SK-N-SH treated with all-trans-retinoic acid at 6 μM for 48 hours (cell line): Measurements from ENCODE around the gene DMD.

Source experiments
- ATAC-seq: fragments of 200-7000 bp; cut with Tn5 transposase; 3 replicates; pipeline ENCODE4 v1.9.1; 2020; ENCODE audit warnings: mild to moderate bottlenecking, moderate library complexity
- ARNTL ChIP-seq: fragments of 450-650 bp; formaldehyde crosslinking; IDR thresholded peaks from 2 replicates; pipeline ENCODE4 v1.5.0; 2020; ENCODE audit warnings: low read depth, mild to moderate bottlenecking, moderate library complexity, borderline replicate concordance
- BACH2 ChIP-seq: fragments of 250-450 bp; sonication (Bioruptor Pico); IDR thresholded peaks from 2 replicates; pipeline ENCODE4 v1.9.0; 2021; ENCODE audit warnings: mild to moderate bottlenecking, borderline replicate concordance
- CSDC2 ChIP-seq: fragments of 250-450 bp; sonication (Bioruptor Pico); IDR thresholded peaks from 2 replicates; pipeline ENCODE4 v1.5.0; 2020; ENCODE audit warnings: mild to moderate bottlenecking, moderate library complexity
- ESRRG ChIP-seq: fragments of 250-450 bp; sonication (Bioruptor Pico); IDR thresholded peaks from 2 replicates; pipeline ENCODE4 v1.6.1; 2021; ENCODE audit warnings: mild to moderate bottlenecking
- GLIS3 ChIP-seq: fragments of 250-450 bp; sonication (Bioruptor Pico); IDR thresholded peaks from 2 replicates; pipeline ENCODE4 v1.5.0; 2020; ENCODE audit warnings: mild to moderate bottlenecking, moderate library complexity
- ISL1 ChIP-seq: fragments of 250-450 bp; sonication (Bioruptor Pico); IDR thresholded peaks from 2 replicates; pipeline ENCODE4 v2.1.2; 2022; ENCODE audit warnings: mild to moderate bottlenecking, moderate library complexity
- OSR1 ChIP-seq: fragments of 250-450 bp; sonication (Bioruptor Pico); IDR thresholded peaks from 2 replicates; pipeline ENCODE4 v1.8.0; 2022; ENCODE audit warnings: moderate library complexity, mild to moderate bottlenecking, inconsistent platforms
- PATZ1 ChIP-seq: fragments of 250-450 bp; sonication (Bioruptor Pico); IDR thresholded peaks from 2 replicates; pipeline ENCODE4 v1.8.0; 2020; ENCODE audit warnings: mild to moderate bottlenecking, moderate library complexity, borderline replicate concordance
- PPARA ChIP-seq: fragments of 250-450 bp; sonication (Bioruptor Pico); IDR thresholded peaks from 2 replicates; pipeline ENCODE4 v1.5.0; 2020; ENCODE audit warnings: mild to moderate bottlenecking, borderline replicate concordance
- RARB ChIP-seq: fragments of 250-450 bp; sonication (Bioruptor Pico); IDR thresholded peaks from 2 replicates; pipeline ENCODE4 v1.8.0; 2021; ENCODE audit warnings: mild to moderate bottlenecking, moderate library complexity
- TCF4 ChIP-seq: fragments of 250-450 bp; sonication (Bioruptor Pico); IDR thresholded peaks from 2 replicates; pipeline ENCODE4 v1.8.0; 2021; ENCODE audit warnings: mild to moderate bottlenecking, moderate library complexity, borderline replicate concordance
- TOX ChIP-seq: fragments of 250-450 bp; sonication (Bioruptor Pico); IDR thresholded peaks from 2 replicates; pipeline ENCODE4 v1.8.0; 2021; ENCODE audit warnings: mild to moderate bottlenecking, moderate library complexity, borderline replicate concordance
- ZC3H10 ChIP-seq: fragments of 250-450 bp; sonication (Bioruptor Pico); IDR thresholded peaks from 2 replicates; pipeline ENCODE4 v1.5.1; 2021; ENCODE audit warnings: mild to moderate bottlenecking, moderate library complexity
- ZFP3 ChIP-seq: fragments of 250-450 bp; sonication (Bioruptor Pico); IDR thresholded peaks from 2 replicates; pipeline ENCODE4 v1.5.0; 2020; ENCODE audit warnings: mild to moderate bottlenecking, moderate library complexity
- ZFP30 ChIP-seq: fragments of 450-650 bp; formaldehyde crosslinking; IDR thresholded peaks from 2 replicates; pipeline ENCODE4 v1.5.0; 2022; ENCODE audit warnings: mild to moderate bottlenecking, moderate library complexity
- ZNF565 ChIP-seq: fragments of 450-650 bp; formaldehyde crosslinking; conservative IDR thresholded peaks from 2 replicates; pipeline ENCODE4 v1.5.0; 2020; ENCODE audit warnings: low read depth, mild to moderate bottlenecking, moderate library complexity
- ZNF70 ChIP-seq: fragments of 450-650 bp; formaldehyde crosslinking; IDR thresholded peaks from 2 replicates; pipeline ENCODE4 v1.5.0; 2020; ENCODE audit warnings: mild to moderate bottlenecking, moderate library complexity
- ZNF8 ChIP-seq: fragments of 450-650 bp; formaldehyde crosslinking; IDR thresholded peaks from 2 replicates; pipeline ENCODE4 v1.5.0; 2020; ENCODE audit warnings: mild to moderate bottlenecking, moderate library complexity
- TF ChIP-seq, protein P1 (sequence below): fragments of 250-450 bp; sonication (Bioruptor Pico); IDR thresholded peaks from 2 replicates; pipeline ENCODE4 v1.8.0; 2021; ENCODE audit warnings: low read depth, mild to moderate bottlenecking, moderate library complexity, borderline replicate concordance
- TF ChIP-seq, protein P2 (sequence below): fragments of 250-450 bp; sonication (Bioruptor Pico); IDR thresholded peaks from 2 replicates; pipeline ENCODE4 v1.5.1; 2021; ENCODE audit warnings: mild to moderate bottlenecking, moderate library complexity
- TF ChIP-seq, protein P3 (sequence below): fragments of 250-450 bp; sonication (Bioruptor Pico); IDR thresholded peaks from 2 replicates; pipeline ENCODE4 v1.5.1; 2020; ENCODE audit warnings: low read depth, mild to moderate bottlenecking, moderate library complexity

The DMD gene

DNA sequence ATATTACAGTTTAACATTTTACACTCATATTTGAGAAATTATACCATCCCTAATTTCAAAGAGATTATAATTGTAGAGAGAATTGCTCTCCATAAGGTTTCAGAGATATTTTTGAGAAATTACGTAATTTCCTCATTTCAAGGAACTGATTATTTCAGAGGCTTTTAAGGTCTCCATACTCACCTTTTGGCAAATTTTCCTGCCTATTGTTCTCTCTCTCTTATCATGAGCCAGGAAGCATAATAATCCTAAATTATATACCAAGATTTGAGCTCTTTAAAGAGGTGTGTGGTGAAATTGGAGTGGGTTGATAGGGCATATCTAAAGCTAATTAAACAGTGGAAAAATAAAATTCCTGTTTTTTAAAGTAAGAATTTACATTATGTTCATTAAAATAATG, 1890.6 kb downstream of the DMD start:
- no peak for ATAC-seq
- TF ChIP-seq OSR1 (no peak), ZNF565 (CRISPR knock-in tag) (no peak), ZFP3 (no peak), ZC3H10 (CRISPR knock-in tag) (no peak), ZNF8 (CRISPR knock-in tag) (no peak), BACH2 (no peak), PPARA (CRISPR knock-in tag) (no peak), ZFP30 (CRISPR knock-in tag) (no peak), RARB (no peak), TOX (CRISPR knock-in tag) (no peak), ISL1 (no peak), ARNTL (CRISPR knock-in tag) (no peak), ESRRG (CRISPR knock-in tag) (no peak)
- TF ChIP-seq, protein P1, sequence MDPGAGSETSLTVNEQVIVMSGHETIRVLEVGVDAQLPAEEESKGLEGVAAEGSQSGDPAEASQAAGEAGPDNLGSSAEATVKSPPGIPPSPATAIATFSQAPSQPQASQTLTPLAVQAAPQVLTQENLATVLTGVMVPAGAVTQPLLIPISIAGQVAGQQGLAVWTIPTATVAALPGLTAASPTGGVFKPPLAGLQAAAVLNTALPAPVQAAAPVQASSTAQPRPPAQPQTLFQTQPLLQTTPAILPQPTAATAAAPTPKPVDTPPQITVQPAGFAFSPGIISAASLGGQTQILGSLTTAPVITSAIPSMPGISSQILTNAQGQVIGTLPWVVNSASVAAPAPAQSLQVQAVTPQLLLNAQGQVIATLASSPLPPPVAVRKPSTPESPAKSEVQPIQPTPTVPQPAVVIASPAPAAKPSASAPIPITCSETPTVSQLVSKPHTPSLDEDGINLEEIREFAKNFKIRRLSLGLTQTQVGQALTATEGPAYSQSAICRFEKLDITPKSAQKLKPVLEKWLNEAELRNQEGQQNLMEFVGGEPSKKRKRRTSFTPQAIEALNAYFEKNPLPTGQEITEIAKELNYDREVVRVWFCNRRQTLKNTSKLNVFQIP (CRISPR knock-in tag): no peak
- TF ChIP-seq, protein P2, sequence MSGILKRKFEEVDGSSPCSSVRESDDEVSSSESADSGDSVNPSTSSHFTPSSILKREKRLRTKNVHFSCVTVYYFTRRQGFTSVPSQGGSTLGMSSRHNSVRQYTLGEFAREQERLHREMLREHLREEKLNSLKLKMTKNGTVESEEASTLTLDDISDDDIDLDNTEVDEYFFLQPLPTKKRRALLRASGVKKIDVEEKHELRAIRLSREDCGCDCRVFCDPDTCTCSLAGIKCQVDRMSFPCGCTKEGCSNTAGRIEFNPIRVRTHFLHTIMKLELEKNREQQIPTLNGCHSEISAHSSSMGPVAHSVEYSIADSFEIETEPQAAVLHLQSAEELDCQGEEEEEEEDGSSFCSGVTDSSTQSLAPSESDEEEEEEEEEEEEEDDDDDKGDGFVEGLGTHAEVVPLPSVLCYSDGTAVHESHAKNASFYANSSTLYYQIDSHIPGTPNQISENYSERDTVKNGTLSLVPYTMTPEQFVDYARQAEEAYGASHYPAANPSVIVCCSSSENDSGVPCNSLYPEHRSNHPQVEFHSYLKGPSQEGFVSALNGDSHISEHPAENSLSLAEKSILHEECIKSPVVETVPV (CRISPR knock-in tag): no peak
- TF ChIP-seq, protein P3, sequence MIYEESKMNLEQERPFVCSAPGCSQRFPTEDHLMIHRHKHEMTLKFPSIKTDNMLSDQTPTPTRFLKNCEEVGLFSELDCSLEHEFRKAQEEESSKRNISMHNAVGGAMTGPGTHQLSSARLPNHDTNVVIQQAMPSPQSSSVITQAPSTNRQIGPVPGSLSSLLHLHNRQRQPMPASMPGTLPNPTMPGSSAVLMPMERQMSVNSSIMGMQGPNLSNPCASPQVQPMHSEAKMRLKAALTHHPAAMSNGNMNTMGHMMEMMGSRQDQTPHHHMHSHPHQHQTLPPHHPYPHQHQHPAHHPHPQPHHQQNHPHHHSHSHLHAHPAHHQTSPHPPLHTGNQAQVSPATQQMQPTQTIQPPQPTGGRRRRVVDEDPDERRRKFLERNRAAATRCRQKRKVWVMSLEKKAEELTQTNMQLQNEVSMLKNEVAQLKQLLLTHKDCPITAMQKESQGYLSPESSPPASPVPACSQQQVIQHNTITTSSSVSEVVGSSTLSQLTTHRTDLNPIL (CRISPR knock-in tag): no peak

DNA sequence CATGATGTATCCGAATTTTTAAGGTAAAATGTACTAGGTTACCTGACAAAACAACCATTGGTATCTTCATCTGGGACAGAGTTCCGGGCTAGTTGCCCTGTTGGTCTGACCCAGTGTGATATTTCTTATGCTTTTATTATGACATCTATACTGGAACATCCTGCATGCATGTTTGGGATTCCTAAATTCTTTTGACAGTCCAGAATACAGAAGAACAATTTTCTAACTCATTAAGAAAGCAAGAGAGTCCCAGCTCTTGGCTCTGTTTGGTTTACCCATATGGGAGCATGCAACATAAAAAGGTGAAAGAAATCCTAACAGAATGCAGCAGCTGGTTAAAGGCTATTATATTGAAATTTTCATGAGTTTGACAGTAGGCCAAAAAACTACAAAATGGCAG, 1891.8 kb downstream of the DMD start:
- ATAC-seq: no peak
- TF ChIP-seq ZNF8 (CRISPR knock-in tag): no peak
- TF ChIP-seq GLIS3 (CRISPR knock-in tag): no peak
- no peak for TF ChIP-seq ZFP30 (CRISPR knock-in tag)
- TF ChIP-seq ZFP3: no peak
- no peak for TF ChIP-seq CSDC2 (CRISPR knock-in tag)
- no peak for TF ChIP-seq ZC3H10 (CRISPR knock-in tag)
- no peak for TF ChIP-seq PATZ1 (CRISPR knock-in tag)
- TF ChIP-seq OSR1: no peak
- TF ChIP-seq RARB: no peak
- TF ChIP-seq ISL1: no peak
- TF ChIP-seq ZNF70: no peak

GRCh38 chrX:31318866-31319265, 1892.5 kb downstream of the DMD start:
- TF ChIP-seq TOX (CRISPR knock-in tag) (no peak), TCF4 (no peak), ZFP30 (CRISPR knock-in tag) (no peak), PPARA (CRISPR knock-in tag) (no peak), RARB (no peak), ZNF565 (CRISPR knock-in tag) (no peak), OSR1 (no peak)
- TF ChIP-seq, protein P2 (CRISPR knock-in tag): no peak
- TF ChIP-seq, protein P1 (CRISPR knock-in tag): no peak
- TF ChIP-seq, protein P3 (CRISPR knock-in tag): no peak
- TF ChIP-seq, all 23 proteins: peak for 0
- no peak for ATAC-seq
